Measurements from ENCODE around the gene CXCL1. TPM values are rescaled to one million over a fixed set of nuclear protein-coding genes. Genes with fewer than 3 reads are reported as not detected.
"Not testable (repeated sequence)": the region's sequence is repeated elsewhere in the genome, so short reads cannot be mapped to it uniquely, and the experiment has no call there.

The CXCL1 gene
- total RNA-seq, 1 experiment from 2014 or later, result 0.85 TPM

DNA sequence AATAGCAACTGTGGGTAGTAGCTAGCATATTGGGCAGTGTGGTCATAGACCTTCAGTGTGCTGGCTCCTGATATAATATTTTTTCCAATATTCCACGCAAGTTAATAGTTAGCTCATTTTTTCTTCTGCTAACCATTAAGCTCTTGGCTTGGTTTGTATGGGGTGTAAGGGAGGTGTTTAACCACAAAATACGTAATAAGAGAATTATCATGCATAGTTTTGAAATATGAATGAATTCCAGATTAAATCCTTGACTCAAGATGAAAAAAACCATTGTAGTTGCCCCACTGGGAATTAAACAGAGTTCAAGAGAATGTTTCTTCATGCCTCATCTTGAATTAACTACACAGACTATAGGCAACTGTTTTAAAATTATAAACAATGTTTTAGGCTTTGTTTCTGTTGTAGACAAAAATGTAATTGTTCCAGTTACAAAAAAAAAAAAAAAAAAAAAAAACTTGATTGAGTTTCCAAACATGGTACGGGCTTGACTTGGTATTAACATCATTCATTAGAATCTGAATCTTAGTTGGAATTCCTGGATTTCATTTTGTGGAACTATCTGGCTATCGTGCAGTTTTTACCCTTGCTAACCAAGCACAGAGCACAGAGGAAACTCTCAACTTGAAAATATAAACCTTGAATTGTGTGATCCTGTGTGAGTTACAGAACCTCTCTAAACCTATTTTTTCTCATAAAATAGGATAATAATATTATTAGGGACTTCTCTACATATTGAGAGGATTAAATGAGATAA, 28.4 kb downstream of the CXCL1 start:
- DNase-seq (ENCODE audit: low spot score), result no peak
- no peak for TF ChIP-seq FOXJ3 (CRISPR knock-in tag; IDR thresholded peaks at IDR 0.05; ENCODE audit: borderline replicate concordance)
- TF ChIP-seq, protein P1, sequence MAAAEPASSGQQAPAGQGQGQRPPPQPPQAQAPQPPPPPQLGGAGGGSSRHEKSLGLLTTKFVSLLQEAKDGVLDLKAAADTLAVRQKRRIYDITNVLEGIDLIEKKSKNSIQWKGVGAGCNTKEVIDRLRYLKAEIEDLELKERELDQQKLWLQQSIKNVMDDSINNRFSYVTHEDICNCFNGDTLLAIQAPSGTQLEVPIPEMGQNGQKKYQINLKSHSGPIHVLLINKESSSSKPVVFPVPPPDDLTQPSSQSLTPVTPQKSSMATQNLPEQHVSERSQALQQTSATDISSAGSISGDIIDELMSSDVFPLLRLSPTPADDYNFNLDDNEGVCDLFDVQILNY (CRISPR knock-in tag; IDR thresholded peaks at IDR 0.05), result no peak
- TF ChIP-seq GRHL2 (CRISPR knock-in tag; IDR thresholded peaks at IDR 0.05; ENCODE audit: insufficient replicate concordance, severe bottlenecking), result no peak
- no peak for TF ChIP-seq ZNF425 (CRISPR knock-in tag; conservative IDR thresholded peaks at IDR 0.05)
- TF ChIP-seq OVOL2 (CRISPR knock-in tag; IDR thresholded peaks at IDR 0.05; ENCODE audit: borderline replicate concordance), result no peak
- TF ChIP-seq MYBL2 (CRISPR knock-in tag; IDR thresholded peaks at IDR 0.05), result no peak
- TF ChIP-seq MXD4 (CRISPR knock-in tag; IDR thresholded peaks at IDR 0.05; ENCODE audit: borderline replicate concordance), result no peak
- no peak for TF ChIP-seq ESRRA (CRISPR knock-in tag; IDR thresholded peaks at IDR 0.05; ENCODE audit: borderline replicate concordance)
- TF ChIP-seq, protein P2, sequence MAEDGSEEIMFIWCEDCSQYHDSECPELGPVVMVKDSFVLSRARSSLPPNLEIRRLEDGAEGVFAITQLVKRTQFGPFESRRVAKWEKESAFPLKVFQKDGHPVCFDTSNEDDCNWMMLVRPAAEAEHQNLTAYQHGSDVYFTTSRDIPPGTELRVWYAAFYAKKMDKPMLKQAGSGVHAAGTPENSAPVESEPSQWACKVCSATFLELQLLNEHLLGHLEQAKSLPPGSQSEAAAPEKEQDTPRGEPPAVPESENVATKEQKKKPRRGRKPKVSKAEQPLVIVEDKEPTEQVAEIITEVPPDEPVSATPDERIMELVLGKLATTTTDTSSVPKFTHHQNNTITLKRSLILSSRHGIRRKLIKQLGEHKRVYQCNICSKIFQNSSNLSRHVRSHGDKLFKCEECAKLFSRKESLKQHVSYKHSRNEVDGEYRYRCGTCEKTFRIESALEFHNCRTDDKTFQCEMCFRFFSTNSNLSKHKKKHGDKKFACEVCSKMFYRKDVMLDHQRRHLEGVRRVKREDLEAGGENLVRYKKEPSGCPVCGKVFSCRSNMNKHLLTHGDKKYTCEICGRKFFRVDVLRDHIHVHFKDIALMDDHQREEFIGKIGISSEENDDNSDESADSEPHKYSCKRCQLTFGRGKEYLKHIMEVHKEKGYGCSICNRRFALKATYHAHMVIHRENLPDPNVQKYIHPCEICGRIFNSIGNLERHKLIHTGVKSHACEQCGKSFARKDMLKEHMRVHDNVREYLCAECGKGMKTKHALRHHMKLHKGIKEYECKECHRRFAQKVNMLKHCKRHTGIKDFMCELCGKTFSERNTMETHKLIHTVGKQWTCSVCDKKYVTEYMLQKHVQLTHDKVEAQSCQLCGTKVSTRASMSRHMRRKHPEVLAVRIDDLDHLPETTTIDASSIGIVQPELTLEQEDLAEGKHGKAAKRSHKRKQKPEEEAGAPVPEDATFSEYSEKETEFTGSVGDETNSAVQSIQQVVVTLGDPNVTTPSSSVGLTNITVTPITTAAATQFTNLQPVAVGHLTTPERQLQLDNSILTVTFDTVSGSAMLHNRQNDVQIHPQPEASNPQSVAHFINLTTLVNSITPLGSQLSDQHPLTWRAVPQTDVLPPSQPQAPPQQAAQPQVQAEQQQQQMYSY (CRISPR knock-in tag; IDR thresholded peaks at IDR 0.05), result no peak
- TF ChIP-seq, protein P3, sequence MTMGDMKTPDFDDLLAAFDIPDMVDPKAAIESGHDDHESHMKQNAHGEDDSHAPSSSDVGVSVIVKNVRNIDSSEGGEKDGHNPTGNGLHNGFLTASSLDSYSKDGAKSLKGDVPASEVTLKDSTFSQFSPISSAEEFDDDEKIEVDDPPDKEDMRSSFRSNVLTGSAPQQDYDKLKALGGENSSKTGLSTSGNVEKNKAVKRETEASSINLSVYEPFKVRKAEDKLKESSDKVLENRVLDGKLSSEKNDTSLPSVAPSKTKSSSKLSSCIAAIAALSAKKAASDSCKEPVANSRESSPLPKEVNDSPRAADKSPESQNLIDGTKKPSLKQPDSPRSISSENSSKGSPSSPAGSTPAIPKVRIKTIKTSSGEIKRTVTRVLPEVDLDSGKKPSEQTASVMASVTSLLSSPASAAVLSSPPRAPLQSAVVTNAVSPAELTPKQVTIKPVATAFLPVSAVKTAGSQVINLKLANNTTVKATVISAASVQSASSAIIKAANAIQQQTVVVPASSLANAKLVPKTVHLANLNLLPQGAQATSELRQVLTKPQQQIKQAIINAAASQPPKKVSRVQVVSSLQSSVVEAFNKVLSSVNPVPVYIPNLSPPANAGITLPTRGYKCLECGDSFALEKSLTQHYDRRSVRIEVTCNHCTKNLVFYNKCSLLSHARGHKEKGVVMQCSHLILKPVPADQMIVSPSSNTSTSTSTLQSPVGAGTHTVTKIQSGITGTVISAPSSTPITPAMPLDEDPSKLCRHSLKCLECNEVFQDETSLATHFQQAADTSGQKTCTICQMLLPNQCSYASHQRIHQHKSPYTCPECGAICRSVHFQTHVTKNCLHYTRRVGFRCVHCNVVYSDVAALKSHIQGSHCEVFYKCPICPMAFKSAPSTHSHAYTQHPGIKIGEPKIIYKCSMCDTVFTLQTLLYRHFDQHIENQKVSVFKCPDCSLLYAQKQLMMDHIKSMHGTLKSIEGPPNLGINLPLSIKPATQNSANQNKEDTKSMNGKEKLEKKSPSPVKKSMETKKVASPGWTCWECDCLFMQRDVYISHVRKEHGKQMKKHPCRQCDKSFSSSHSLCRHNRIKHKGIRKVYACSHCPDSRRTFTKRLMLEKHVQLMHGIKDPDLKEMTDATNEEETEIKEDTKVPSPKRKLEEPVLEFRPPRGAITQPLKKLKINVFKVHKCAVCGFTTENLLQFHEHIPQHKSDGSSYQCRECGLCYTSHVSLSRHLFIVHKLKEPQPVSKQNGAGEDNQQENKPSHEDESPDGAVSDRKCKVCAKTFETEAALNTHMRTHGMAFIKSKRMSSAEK (CRISPR knock-in tag; IDR thresholded peaks at IDR 0.05; ENCODE audit: borderline replicate concordance), result no peak
- no peak for TF ChIP-seq CBFB (CRISPR knock-in tag; IDR thresholded peaks at IDR 0.05; ENCODE audit: low read depth)
- no peak for TF ChIP-seq SOX15 (CRISPR knock-in tag; IDR thresholded peaks at IDR 0.05)
- TF ChIP-seq, protein P4, sequence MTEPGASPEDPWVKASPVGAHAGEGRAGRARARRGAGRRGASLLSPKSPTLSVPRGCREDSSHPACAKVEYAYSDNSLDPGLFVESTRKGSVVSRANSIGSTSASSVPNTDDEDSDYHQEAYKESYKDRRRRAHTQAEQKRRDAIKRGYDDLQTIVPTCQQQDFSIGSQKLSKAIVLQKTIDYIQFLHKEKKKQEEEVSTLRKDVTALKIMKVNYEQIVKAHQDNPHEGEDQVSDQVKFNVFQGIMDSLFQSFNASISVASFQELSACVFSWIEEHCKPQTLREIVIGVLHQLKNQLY (CRISPR knock-in tag; IDR thresholded peaks at IDR 0.05), result no peak
- no peak for TF ChIP-seq FOXK1 (CRISPR knock-in tag; IDR thresholded peaks at IDR 0.05)
- TF ChIP-seq RELA (CRISPR knock-in tag; IDR thresholded peaks at IDR 0.05; ENCODE audit: borderline replicate concordance), result no peak
- no peak for TF ChIP-seq ZNF317 (CRISPR knock-in tag; IDR thresholded peaks at IDR 0.05; ENCODE audit: borderline replicate concordance, low read depth)
- TF ChIP-seq GTF2I (CRISPR knock-in tag; conservative IDR thresholded peaks at IDR 0.05), result no peak
- TF ChIP-seq SMAD3 (CRISPR knock-in tag; IDR thresholded peaks at IDR 0.05; ENCODE audit: borderline replicate concordance), result no peak
- no peak for TF ChIP-seq E2F4 (CRISPR knock-in tag; IDR thresholded peaks at IDR 0.05; ENCODE audit: borderline replicate concordance, low read depth)
- no peak overlapping the region for H3K27ac Mint-ChIP-seq
- H3K9me3 Mint-ChIP-seq, result no peaks in the 10 kb centered on the region
- ChIA-PET POLR2A (no interaction called here), CTCF (no interaction called here)
- no peak for ATAC-seq
- H3K4me3 Mint-ChIP-seq, result no peak overlapping the region
- H3K27me3 Mint-ChIP-seq (ENCODE audit: low read depth), result no peaks in the 10 kb centered on the region
- no peaks in the 10 kb centered on the region for H3K36me3 Mint-ChIP-seq
- H3K4me1 Mint-ChIP-seq, result peaks cover 9% of the 10 kb centered on the region

- POLR2A ChIA-PET; H3K9me3 Mint-ChIP-seq; ATAC-seq; H3K36me3 Mint-ChIP-seq; H3K27ac Mint-ChIP-seq; H3K27me3 Mint-ChIP-seq (ENCODE audit: low read depth); DNase-seq (ENCODE audit: low spot score); H3K4me3 Mint-ChIP-seq: not testable (repeated sequence)
- CTCF ChIA-PET, result interaction anchor here (1.3 kb wide), 1 partner anchor 66 kb away, joined by 3 read pairs; no protein-coding TSS in a partner anchor
- H3K4me1 Mint-ChIP-seq, result peaks cover 14% of the 10 kb centered on the region
These were observed 30.1 kb downstream of the CXCL1 start for GRCh38 chr4:73899338-73899737.

Data from WTC11 (cell line).